Dendritic cell treated with granulocyte-macrophage colony-stimulating factor and Interleukin-4, amounts not matched to agents 40 ng/mL and 50 ng/mL, for 4 days (primary cell): ENCODE data around the gene PTPN3.
"Not testable (repeated sequence)": the region's sequence is repeated elsewhere in the genome, so short reads cannot be mapped to it uniquely, and the experiment has no call there.

Experiments
- H3K27ac Mint-ChIP-seq: one replicate; pipeline ENCODE4 v1.8.0; 2022; ENCODE audit warnings: mild to moderate bottlenecking, mixed read lengths
- H3K27me3 Mint-ChIP-seq: one replicate; pipeline ENCODE4 v1.8.0; 2022; ENCODE audit warnings: mild to moderate bottlenecking, mixed read lengths
- H3K36me3 Mint-ChIP-seq: one replicate; pipeline ENCODE4 v1.8.0; 2022; ENCODE audit warnings: low read depth, mixed read lengths
- H3K4me1 Mint-ChIP-seq: one replicate; pipeline ENCODE4 v1.8.0; 2022; ENCODE audit warnings: low read depth, mixed read lengths
- H3K4me3 Mint-ChIP-seq: one replicate; pipeline ENCODE4 v1.8.0; 2022; ENCODE audit warnings: mild to moderate bottlenecking, moderate library complexity, mixed read lengths
- H3K9me3 Mint-ChIP-seq: one replicate; pipeline ENCODE4 v1.8.0; 2022; ENCODE audit warnings: mixed read lengths
- intact Hi-C: fragments of 100-400 bp; cut with micrococcal nuclease; formaldehyde crosslinking; loops from one replicate; pipeline ENCODE4 v1.15.0; 2022

PTPN3 gene

GRCh38 chr9:109381011-109381729, 116.9 kb downstream of the PTPN3 start:
- no peaks in the 10 kb centered on the region for H3K4me1 Mint-ChIP-seq
- no peaks in the 10 kb centered on the region for H3K9me3 Mint-ChIP-seq
- intact Hi-C loops = no loop called here
- no peak overlapping the region for H3K4me3 Mint-ChIP-seq
- peaks cover 12% of the 10 kb centered on the region for H3K27me3 Mint-ChIP-seq
- no peak overlapping the region for H3K27ac Mint-ChIP-seq
- no peaks in the 10 kb centered on the region for H3K36me3 Mint-ChIP-seq

DNA sequence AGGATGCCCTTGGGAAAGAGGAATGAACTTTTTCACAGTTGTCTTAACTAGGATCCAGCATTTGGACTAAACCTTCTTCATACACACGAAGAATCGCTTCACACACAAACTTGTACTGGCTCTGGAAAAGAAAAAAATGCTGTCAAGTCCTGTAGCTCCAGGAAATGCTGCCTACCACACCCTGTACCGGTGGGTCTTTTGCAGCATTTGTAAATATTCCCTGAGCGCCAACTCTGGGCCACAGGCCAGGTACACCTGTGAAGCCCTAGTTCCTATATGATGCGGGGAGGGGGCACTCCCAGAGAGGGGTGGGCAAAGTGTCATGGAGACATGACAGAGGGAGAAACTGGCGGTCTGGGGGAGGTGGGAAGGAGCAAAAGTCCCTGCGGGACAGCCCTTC, 118.6 kb downstream of the PTPN3 start:
- Mint-ChIP-seq H3K27ac (no peak overlapping the region), H3K9me3 (no peaks in the 10 kb centered on the region), H3K27me3 (peaks cover 10% of the 10 kb centered on the region), H3K4me1 (no peaks in the 10 kb centered on the region), H3K4me3 (no peak overlapping the region), H3K36me3 (no peaks in the 10 kb centered on the region)
- intact Hi-C loops = no loop called here

DNA sequence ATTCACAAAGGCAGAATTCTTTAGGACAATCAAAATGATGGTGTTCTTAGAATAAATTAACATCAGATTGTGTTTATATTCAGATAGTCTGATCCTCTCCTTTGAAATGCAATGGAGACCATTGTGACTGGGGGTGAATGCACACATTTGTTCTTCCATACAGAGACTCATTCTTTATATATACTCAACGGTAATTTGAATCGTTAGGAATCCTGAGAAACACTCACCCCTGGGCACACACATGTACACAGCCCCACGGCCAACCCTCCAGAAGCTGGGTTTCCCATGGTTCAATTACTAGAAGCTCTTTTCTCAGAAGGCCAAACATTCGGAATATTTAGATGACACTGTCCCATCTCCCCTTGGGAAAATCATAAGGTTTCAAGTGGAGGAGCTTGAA, 119.8 kb downstream of the PTPN3 start:
- Mint-ChIP-seq H3K4me3 (no peak overlapping the region), H3K36me3 (no peaks in the 10 kb centered on the region), H3K9me3 (no peaks in the 10 kb centered on the region), H3K4me1 (no peaks in the 10 kb centered on the region), H3K27ac (no peak overlapping the region), H3K27me3 (peaks cover 10% of the 10 kb centered on the region)
- intact Hi-C loops = no loop called here

DNA sequence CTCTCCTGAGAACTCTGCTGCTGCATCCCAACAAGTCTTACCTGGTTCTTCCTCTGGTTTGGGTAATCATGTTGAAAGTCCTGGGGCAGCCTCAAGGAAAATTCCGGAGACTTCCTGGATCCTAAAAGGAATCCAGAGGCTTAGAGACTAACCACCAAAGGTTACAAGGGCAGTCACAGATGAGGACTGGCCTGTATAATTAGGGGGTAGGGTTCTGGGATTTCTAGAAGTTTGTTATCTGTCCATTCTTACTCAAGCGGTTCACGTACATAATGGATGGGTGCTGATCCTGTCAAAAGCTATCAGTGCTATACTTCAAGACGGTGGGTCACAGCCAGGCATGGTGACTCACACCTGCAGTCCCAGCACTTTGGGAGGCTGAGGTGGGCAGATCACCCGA, 125.9 kb downstream of the PTPN3 start:
- H3K27me3 Mint-ChIP-seq = peaks cover 6% of the 10 kb centered on the region
- H3K36me3 Mint-ChIP-seq = no peaks in the 10 kb centered on the region
- H3K27ac Mint-ChIP-seq = no peak overlapping the region
- no peaks in the 10 kb centered on the region for H3K9me3 Mint-ChIP-seq
- H3K4me1 Mint-ChIP-seq = no peaks in the 10 kb centered on the region
- no peak overlapping the region for H3K4me3 Mint-ChIP-seq
- intact Hi-C loops = no loop called here

- intact Hi-C loops = no loop called here
- Mint-ChIP-seq H3K27ac (no peak overlapping the region), H3K9me3 (no peaks in the 10 kb centered on the region), H3K4me1 (no peaks in the 10 kb centered on the region), H3K4me3 (no peak overlapping the region), H3K27me3 (peaks cover 4% of the 10 kb centered on the region), H3K36me3 (no peaks in the 10 kb centered on the region)
Observed at GRCh38 chr9:109371374-109371773, 126.7 kb downstream of the PTPN3 start.

DNA sequence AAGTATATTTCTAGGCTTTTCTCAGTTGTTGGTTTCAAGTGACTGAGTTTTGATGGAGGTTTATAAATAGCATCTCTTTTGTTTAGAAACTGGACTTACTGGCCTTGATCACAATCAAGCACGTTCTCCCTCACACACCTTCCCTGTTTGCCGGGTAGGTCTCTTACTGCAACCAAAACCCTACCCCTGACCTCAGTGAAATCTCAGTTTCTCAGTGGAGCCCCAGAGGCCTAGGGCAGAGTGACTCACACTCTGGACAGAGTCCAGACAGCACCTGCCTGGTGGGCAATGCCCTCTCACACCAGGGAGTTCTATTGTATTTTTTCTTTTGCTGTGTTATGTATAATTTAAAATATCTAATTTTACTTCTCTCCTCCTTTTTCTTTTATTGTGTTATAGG, 128.8 kb downstream of the PTPN3 start:
- H3K27me3 Mint-ChIP-seq = peaks cover 10% of the 10 kb centered on the region
- H3K9me3 Mint-ChIP-seq = no peaks in the 10 kb centered on the region
- H3K4me1 Mint-ChIP-seq = no peaks in the 10 kb centered on the region
- H3K4me3 Mint-ChIP-seq = no peak overlapping the region
- no peak overlapping the region for H3K27ac Mint-ChIP-seq
- H3K36me3 Mint-ChIP-seq = no peaks in the 10 kb centered on the region
- intact Hi-C loops = no loop called here

DNA sequence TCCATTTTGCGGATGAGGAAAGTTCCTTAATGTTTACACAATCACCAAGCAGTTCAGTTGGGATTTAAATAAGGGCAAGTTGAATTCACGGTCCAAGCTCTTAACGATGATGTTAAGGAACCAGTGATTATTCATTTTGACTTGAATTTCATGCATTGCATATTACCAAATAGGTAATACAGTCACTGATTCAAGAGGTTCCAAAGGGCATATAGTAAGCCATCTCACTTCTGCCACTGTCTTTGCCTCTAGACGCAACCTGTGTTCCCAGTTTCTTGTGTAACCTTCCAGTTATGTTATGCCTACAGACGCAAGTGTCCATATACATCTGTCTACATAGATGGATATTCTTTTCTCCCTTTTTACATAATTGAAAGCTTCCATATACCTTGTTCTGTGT, 137.3 kb downstream of the PTPN3 start:
- Mint-ChIP-seq H3K4me1 (no peaks in the 10 kb centered on the region), H3K4me3 (no peak overlapping the region), H3K27me3 (peaks cover 12% of the 10 kb centered on the region), H3K9me3 (no peaks in the 10 kb centered on the region), H3K27ac (no peak overlapping the region), H3K36me3 (no peaks in the 10 kb centered on the region)
- intact Hi-C loops = no loop called here

DNA sequence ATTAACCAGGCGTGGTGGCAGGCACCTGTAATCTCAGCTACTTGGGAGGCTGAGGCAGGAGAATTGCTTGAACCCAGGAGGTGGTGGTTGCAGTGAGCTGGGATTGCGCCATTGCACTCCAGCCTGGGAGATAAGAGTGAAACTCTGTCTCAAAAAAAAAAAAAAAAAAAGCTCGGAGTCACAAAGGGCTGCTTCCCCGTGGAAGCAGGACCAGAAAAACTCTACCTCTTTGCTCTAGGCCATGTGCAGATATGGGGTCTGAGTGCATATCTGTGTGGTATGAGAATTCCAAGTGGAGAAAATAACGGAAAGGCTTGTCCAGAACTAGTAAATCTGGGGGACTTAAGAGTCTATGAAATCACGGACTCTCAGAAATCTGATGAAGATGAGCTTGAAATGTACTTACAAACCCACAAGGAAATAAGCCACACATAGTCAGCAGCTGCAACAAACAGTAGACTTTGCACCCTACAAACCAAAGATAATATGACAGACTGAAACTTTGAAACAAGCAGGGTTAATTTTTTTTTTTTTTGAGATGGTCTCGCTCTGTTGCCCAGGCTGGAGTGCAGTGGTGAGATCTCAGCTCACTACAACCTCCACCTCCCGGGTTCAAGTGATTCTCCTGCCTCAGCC, 139.0 kb downstream of the PTPN3 start:
- H3K27me3 Mint-ChIP-seq, H3K27ac Mint-ChIP-seq, H3K36me3 Mint-ChIP-seq, H3K9me3 Mint-ChIP-seq, H3K4me1 Mint-ChIP-seq, H3K4me3 Mint-ChIP-seq, intact Hi-C loops: not testable (repeated sequence)

- H3K9me3 Mint-ChIP-seq = no peaks in the 10 kb centered on the region
- H3K36me3 Mint-ChIP-seq = no peaks in the 10 kb centered on the region
- no peak overlapping the region for H3K4me3 Mint-ChIP-seq
- peaks cover 6% of the 10 kb centered on the region for H3K27me3 Mint-ChIP-seq
- no peak overlapping the region for H3K27ac Mint-ChIP-seq
- H3K4me1 Mint-ChIP-seq = no peaks in the 10 kb centered on the region
- intact Hi-C loops = no loop called here
Observed at GRCh38 chr9:109355564-109356297, 142.4 kb downstream of the PTPN3 start.

DNA sequence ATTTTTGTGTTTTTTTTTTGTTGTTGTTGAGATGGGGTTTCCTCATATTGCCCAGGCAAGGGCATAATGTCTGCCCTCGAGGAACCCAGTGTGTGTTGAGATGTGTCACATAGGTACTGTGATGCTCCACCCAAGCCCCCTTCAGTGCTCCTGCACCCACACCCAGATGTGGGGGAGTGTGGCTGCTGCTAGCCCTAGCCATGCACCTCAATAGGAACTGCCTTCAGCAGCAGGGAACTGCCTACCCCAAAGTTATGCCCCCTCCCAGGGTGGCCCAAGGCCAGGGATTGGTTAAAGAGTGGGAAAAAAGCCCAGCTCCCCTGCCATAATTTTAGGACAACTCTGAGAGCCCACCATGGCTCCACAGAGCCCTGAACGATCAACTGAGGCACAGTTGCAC, 143.9 kb downstream of the PTPN3 start:
- no peak overlapping the region for H3K4me3 Mint-ChIP-seq
- no peaks in the 10 kb centered on the region for H3K36me3 Mint-ChIP-seq
- no peaks in the 10 kb centered on the region for H3K9me3 Mint-ChIP-seq
- no peaks in the 10 kb centered on the region for H3K4me1 Mint-ChIP-seq
- H3K27ac Mint-ChIP-seq = no peak overlapping the region
- intact Hi-C loops = no loop called here
- H3K27me3 Mint-ChIP-seq = peaks cover 4% of the 10 kb centered on the region

GRCh38 chr9:109351032-109351431, 147.1 kb downstream of the PTPN3 start:
- H3K4me3 Mint-ChIP-seq = no peak overlapping the region
- H3K27me3 Mint-ChIP-seq = peaks cover 7% of the 10 kb centered on the region
- intact Hi-C loops = no loop called here
- no peaks in the 10 kb centered on the region for H3K36me3 Mint-ChIP-seq
- H3K27ac Mint-ChIP-seq = no peak overlapping the region
- H3K4me1 Mint-ChIP-seq = no peaks in the 10 kb centered on the region
- H3K9me3 Mint-ChIP-seq = no peaks in the 10 kb centered on the region

DNA sequence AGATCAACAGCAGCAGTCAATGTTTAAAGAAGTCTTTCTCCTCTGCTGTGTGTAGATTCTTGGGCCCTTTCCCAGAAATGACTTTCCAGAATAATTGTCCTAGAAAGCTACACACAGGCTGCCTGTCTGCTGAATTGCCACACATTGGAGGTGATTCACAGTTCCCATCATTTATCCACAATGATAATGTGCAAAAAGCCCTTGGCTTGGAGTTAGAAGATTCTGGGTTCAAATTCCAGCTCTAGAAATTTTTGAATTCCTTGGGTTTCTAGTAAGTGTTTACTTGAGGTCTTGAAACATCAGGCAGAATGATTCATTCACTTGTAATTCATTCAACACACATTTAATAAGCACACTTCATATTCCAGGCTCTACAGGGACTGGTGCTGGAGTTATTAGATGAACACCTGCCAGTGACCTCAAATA, 148.7 kb downstream of the PTPN3 start:
- Mint-ChIP-seq H3K36me3 (no peaks in the 10 kb centered on the region), H3K27ac (no peak overlapping the region), H3K4me1 (no peaks in the 10 kb centered on the region), H3K9me3 (no peaks in the 10 kb centered on the region), H3K27me3 (peaks cover 8% of the 10 kb centered on the region), H3K4me3 (no peak overlapping the region)
- intact Hi-C loops = no loop called here

- Mint-ChIP-seq H3K27me3 (peaks cover 8% of the 10 kb centered on the region), H3K9me3 (no peaks in the 10 kb centered on the region), H3K36me3 (no peaks in the 10 kb centered on the region), H3K4me3 (no peak overlapping the region), H3K4me1 (no peaks in the 10 kb centered on the region), H3K27ac (no peak overlapping the region)
- intact Hi-C loops = no loop called here
Observed at GRCh38 chr9:109346904-109347303, 151.2 kb downstream of the PTPN3 start.

GRCh38 chr9:109344866-109345265, 153.2 kb downstream of the PTPN3 start:
- intact Hi-C loops = no loop called here
- H3K4me1 Mint-ChIP-seq = no peaks in the 10 kb centered on the region
- H3K36me3 Mint-ChIP-seq = no peaks in the 10 kb centered on the region
- H3K27ac Mint-ChIP-seq = no peak overlapping the region
- H3K27me3 Mint-ChIP-seq = peaks cover 6% of the 10 kb centered on the region
- H3K4me3 Mint-ChIP-seq = no peak overlapping the region
- H3K9me3 Mint-ChIP-seq = no peaks in the 10 kb centered on the region
